ENCODE results near the gene DCAF15. TPM values are rescaled to one million over a fixed set of nuclear protein-coding genes. Genes with fewer than 3 reads are reported as not detected.

Gene DCAF15
- total RNA-seq, 1 donor from 2014 or later = 20.6 TPM

GRCh38 chr19:13979686-13980085, 27.4 kb downstream of the DCAF15 start:
- no peak for DNase-seq (ENCODE audit: extremely low spot score in 2 of 2)
- no peaks in the 10 kb centered on the region for H3K27me3 ChIP-seq
- peak overlapping the region in 1 of 2 donors; percentile 58 for H3K4me3 ChIP-seq
- no peak overlapping the region for H3K27ac ChIP-seq
- no peak for TF ChIP-seq CTCF (IDR thresholded peaks at IDR 0.05)
- TF ChIP-seq POLR2A (IDR thresholded peaks at IDR 0.05) = no peak
- TF ChIP-seq POLR2AphosphoS5 (IDR thresholded peaks at IDR 0.05; ENCODE audit: insufficient read depth in 1 of 2, low read depth in 1 of 2) = no peak
- peaks cover 0 to 7% of the 10 kb centered on the region in 2 donors for H3K36me3 ChIP-seq
- peaks cover 18% of the 10 kb centered on the region for H3K4me1 ChIP-seq
- intact Hi-C loops (cut with DNase I) = no loop called here
- no peaks in the 10 kb centered on the region for H3K9me3 ChIP-seq

- Histone ChIP-seq H3K4me3 (no peak overlapping the region), H3K4me1 (peaks cover 18% of the 10 kb centered on the region), H3K27ac (no peak overlapping the region), H3K9me3 (no peaks in the 10 kb centered on the region), H3K36me3 (peaks cover 0 to 7% of the 10 kb centered on the region in 2 donors), H3K27me3 (no peaks in the 10 kb centered on the region)
- intact Hi-C loops (cut with DNase I) = no loop called here
- TF ChIP-seq POLR2AphosphoS5 (IDR thresholded peaks at IDR 0.05; ENCODE audit: insufficient read depth in 1 of 2, low read depth in 1 of 2) (no peak), POLR2A (IDR thresholded peaks at IDR 0.05) (no peak)
- no peak for DNase-seq (ENCODE audit: extremely low spot score in 2 of 2)
Observed at GRCh38 chr19:13980340-13980739, 28.0 kb downstream of the DCAF15 start.

- H3K4me1 ChIP-seq = peaks cover 18% of the 10 kb centered on the region
- peaks cover 0 to 7% of the 10 kb centered on the region in 2 donors for H3K36me3 ChIP-seq
- no peak overlapping the region for H3K4me3 ChIP-seq
- no peaks in the 10 kb centered on the region for H3K9me3 ChIP-seq
- DNase-seq (ENCODE audit: extremely low spot score in 2 of 2) = no peak
- no peak overlapping the region for H3K27ac ChIP-seq
- intact Hi-C loops (cut with DNase I) = no loop called here
- no peak for TF ChIP-seq POLR2AphosphoS5 (IDR thresholded peaks at IDR 0.05; ENCODE audit: insufficient read depth in 1 of 2, low read depth in 1 of 2)
- no peak for TF ChIP-seq CTCF (IDR thresholded peaks at IDR 0.05)
- no peak for TF ChIP-seq POLR2A (IDR thresholded peaks at IDR 0.05)
- no peaks in the 10 kb centered on the region for H3K27me3 ChIP-seq
Observed at GRCh38 chr19:13981021-13981420, 28.7 kb downstream of the DCAF15 start.

- Histone ChIP-seq H3K27me3 (no peaks in the 10 kb centered on the region), H3K27ac (no peak overlapping the region), H3K36me3 (peaks cover 0 to 7% of the 10 kb centered on the region in 2 donors), H3K9me3 (no peaks in the 10 kb centered on the region), H3K4me3 (no peak overlapping the region), H3K4me1 (peaks cover 20% of the 10 kb centered on the region)
- TF ChIP-seq CTCF (IDR thresholded peaks at IDR 0.05) = no peak
- no peak for TF ChIP-seq POLR2AphosphoS5 (IDR thresholded peaks at IDR 0.05; ENCODE audit: insufficient read depth in 1 of 2, low read depth in 1 of 2)
- TF ChIP-seq POLR2A (IDR thresholded peaks at IDR 0.05) = no peak
- no peak for DNase-seq (ENCODE audit: extremely low spot score in 2 of 2)
- intact Hi-C loops (cut with DNase I) = no loop called here
Observed at GRCh38 chr19:13981467-13981866, 29.2 kb downstream of the DCAF15 start.

GRCh38 chr19:13981988-13982501, 29.7 kb downstream of the DCAF15 start:
- Histone ChIP-seq H3K36me3 (peaks cover 0 to 7% of the 10 kb centered on the region in 2 donors), H3K27ac (no peak overlapping the region), H3K4me3 (no peak overlapping the region), H3K9me3 (no peaks in the 10 kb centered on the region), H3K27me3 (no peaks in the 10 kb centered on the region), H3K4me1 (peaks cover 25% of the 10 kb centered on the region)
- TF ChIP-seq POLR2A (IDR thresholded peaks at IDR 0.05) = no peak
- DNase-seq (ENCODE audit: extremely low spot score in 2 of 2) = no peak
- intact Hi-C loops (cut with DNase I) = no loop called here

GRCh38 chr19:13982773-13983172, 30.5 kb downstream of the DCAF15 start:
- no peak for TF ChIP-seq POLR2AphosphoS5 (IDR thresholded peaks at IDR 0.05; ENCODE audit: insufficient read depth in 1 of 2, low read depth in 1 of 2)
- TF ChIP-seq POLR2A (IDR thresholded peaks at IDR 0.05) = no peak
- TF ChIP-seq CTCF (IDR thresholded peaks at IDR 0.05) = no peak
- Histone ChIP-seq H3K4me3 (no peak overlapping the region), H3K36me3 (peaks cover 0 to 7% of the 10 kb centered on the region in 2 donors), H3K27ac (no peak overlapping the region), H3K27me3 (no peaks in the 10 kb centered on the region), H3K9me3 (no peaks in the 10 kb centered on the region), H3K4me1 (peaks cover 26% of the 10 kb centered on the region)
- intact Hi-C loops (cut with DNase I) = no loop called here
- no peak for DNase-seq (ENCODE audit: extremely low spot score in 2 of 2)
